ENCODE data around the gene TLN1.
A peak's percentile ranks its signal among the peaks of the same experiment; 100 is the strongest.

The TLN1 gene

GRCh38 chr9:35729700-35730485, 2.1 kb downstream of the TLN1 start:
- peaks cover 20% of the 10 kb centered on the region for H3K4me1 Mint-ChIP-seq (ENCODE audit: low read depth)
- no peak overlapping the region for H3K27ac Mint-ChIP-seq
- no peaks in the 10 kb centered on the region for H3K27me3 Mint-ChIP-seq
- no peak overlapping the region for H3K4me3 Mint-ChIP-seq
- DNase-seq, result no peak
- no peaks in the 10 kb centered on the region for H3K9me3 Mint-ChIP-seq
- H3K36me3 Mint-ChIP-seq (ENCODE audit: low read depth), result peaks cover 57% of the 10 kb centered on the region

- Mint-ChIP-seq H3K9me3 (no peaks in the 10 kb centered on the region), H3K36me3 (ENCODE audit: low read depth) (peaks cover 57% of the 10 kb centered on the region), H3K4me1 (ENCODE audit: low read depth) (peaks cover 15% of the 10 kb centered on the region), H3K4me3 (no peak overlapping the region), H3K27ac (no peak overlapping the region), H3K27me3 (no peaks in the 10 kb centered on the region)
- DNase-seq, result no peak
These were observed 2.9 kb downstream of the TLN1 start for GRCh38 chr9:35729101-35729500.

GRCh38 chr9:35728041-35728971, 3.7 kb downstream of the TLN1 start:
- Mint-ChIP-seq H3K4me1 (ENCODE audit: low read depth) (peaks cover 7% of the 10 kb centered on the region), H3K27ac (no peak overlapping the region), H3K27me3 (no peaks in the 10 kb centered on the region), H3K4me3 (no peak overlapping the region), H3K36me3 (ENCODE audit: low read depth) (peaks cover 63% of the 10 kb centered on the region), H3K9me3 (no peaks in the 10 kb centered on the region)
- DNase-seq, result peak; percentile 56

- H3K4me3 Mint-ChIP-seq, result no peak overlapping the region
- H3K27ac Mint-ChIP-seq, result no peak overlapping the region
- no peak for DNase-seq
- H3K27me3 Mint-ChIP-seq, result no peaks in the 10 kb centered on the region
- H3K4me1 Mint-ChIP-seq (ENCODE audit: low read depth), result peaks cover under 1% of the 10 kb centered on the region
- H3K36me3 Mint-ChIP-seq (ENCODE audit: low read depth), result peaks cover 63% of the 10 kb centered on the region
- H3K9me3 Mint-ChIP-seq, result no peaks in the 10 kb centered on the region
These were observed 4.3 kb downstream of the TLN1 start for GRCh38 chr9:35727676-35728040.

DNA sequence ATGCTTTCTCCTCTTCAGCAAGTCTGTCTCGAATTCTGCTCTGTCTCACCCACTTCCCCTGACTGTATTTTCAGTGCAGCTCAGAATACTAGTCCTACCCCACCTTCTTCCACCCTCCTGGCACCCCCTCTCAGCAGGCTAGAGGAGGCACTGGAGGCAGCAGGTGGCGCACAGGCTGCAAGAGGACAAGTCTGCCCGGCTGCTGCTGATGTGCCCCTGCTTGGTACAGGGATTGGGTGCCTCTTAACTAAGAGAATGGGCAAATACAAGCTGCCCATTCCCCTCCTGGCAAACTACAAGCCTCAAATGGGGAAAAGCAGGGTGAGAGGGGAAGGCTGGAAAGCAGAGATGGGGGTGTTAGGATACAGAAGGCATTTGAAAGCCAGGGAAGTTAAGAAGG, 5.1 kb downstream of the TLN1 start:
- Mint-ChIP-seq H3K4me3 (no peak overlapping the region), H3K4me1 (ENCODE audit: low read depth) (no peaks in the 10 kb centered on the region), H3K9me3 (no peaks in the 10 kb centered on the region), H3K27ac (no peak overlapping the region), H3K27me3 (no peaks in the 10 kb centered on the region), H3K36me3 (ENCODE audit: low read depth) (peaks cover 65% of the 10 kb centered on the region)
- DNase-seq, result peak; percentile 54

- no peaks in the 10 kb centered on the region for H3K4me1 Mint-ChIP-seq (ENCODE audit: low read depth)
- no peak overlapping the region for H3K4me3 Mint-ChIP-seq
- H3K36me3 Mint-ChIP-seq (ENCODE audit: low read depth), result peaks cover 70% of the 10 kb centered on the region
- H3K27me3 Mint-ChIP-seq, result no peaks in the 10 kb centered on the region
- H3K27ac Mint-ChIP-seq, result no peak overlapping the region
- DNase-seq, result no peak
- H3K9me3 Mint-ChIP-seq, result no peaks in the 10 kb centered on the region
These were observed 6.6 kb downstream of the TLN1 start for GRCh38 chr9:35725362-35725761.

GRCh38 chr9:35723908-35724307, 8.1 kb downstream of the TLN1 start:
- DNase-seq, result no peak
- no peak overlapping the region for H3K27ac Mint-ChIP-seq
- H3K9me3 Mint-ChIP-seq, result no peaks in the 10 kb centered on the region
- H3K27me3 Mint-ChIP-seq, result no peaks in the 10 kb centered on the region
- peaks cover 81% of the 10 kb centered on the region for H3K36me3 Mint-ChIP-seq (ENCODE audit: low read depth)
- no peak overlapping the region for H3K4me3 Mint-ChIP-seq
- H3K4me1 Mint-ChIP-seq (ENCODE audit: low read depth), result no peaks in the 10 kb centered on the region

- DNase-seq, result no peak
- no peaks in the 10 kb centered on the region for H3K9me3 Mint-ChIP-seq
- H3K4me1 Mint-ChIP-seq (ENCODE audit: low read depth), result no peaks in the 10 kb centered on the region
- H3K36me3 Mint-ChIP-seq (ENCODE audit: low read depth), result peaks cover 86% of the 10 kb centered on the region
- no peak overlapping the region for H3K4me3 Mint-ChIP-seq
- no peaks in the 10 kb centered on the region for H3K27me3 Mint-ChIP-seq
- H3K27ac Mint-ChIP-seq, result peak overlapping the region; percentile 57
These were observed 8.6 kb downstream of the TLN1 start for GRCh38 chr9:35723426-35723825.

- H3K36me3 Mint-ChIP-seq (ENCODE audit: low read depth), result peaks cover 100% of the 10 kb centered on the region
- no peaks in the 10 kb centered on the region for H3K4me1 Mint-ChIP-seq (ENCODE audit: low read depth)
- H3K4me3 Mint-ChIP-seq, result no peak overlapping the region
- DNase-seq, result no peak
- H3K9me3 Mint-ChIP-seq, result no peaks in the 10 kb centered on the region
- H3K27me3 Mint-ChIP-seq, result no peaks in the 10 kb centered on the region
- no peak overlapping the region for H3K27ac Mint-ChIP-seq
These were observed 12.4 kb downstream of the TLN1 start for GRCh38 chr9:35719546-35719945.

GRCh38 chr9:35718721-35719511, 13.1 kb downstream of the TLN1 start:
- DNase-seq, result peak; percentile 17
- H3K4me1 Mint-ChIP-seq (ENCODE audit: low read depth), result no peaks in the 10 kb centered on the region
- H3K4me3 Mint-ChIP-seq, result no peak overlapping the region
- peaks cover 100% of the 10 kb centered on the region for H3K36me3 Mint-ChIP-seq (ENCODE audit: low read depth)
- no peaks in the 10 kb centered on the region for H3K27me3 Mint-ChIP-seq
- no peak overlapping the region for H3K27ac Mint-ChIP-seq
- H3K9me3 Mint-ChIP-seq, result no peaks in the 10 kb centered on the region

- DNase-seq, result no peak
- Mint-ChIP-seq H3K36me3 (ENCODE audit: low read depth) (peaks cover 100% of the 10 kb centered on the region), H3K9me3 (no peaks in the 10 kb centered on the region), H3K27me3 (no peaks in the 10 kb centered on the region), H3K4me3 (no peak overlapping the region), H3K4me1 (ENCODE audit: low read depth) (peaks cover under 1% of the 10 kb centered on the region), H3K27ac (peak overlapping the region; percentile 16)
These were observed 14.7 kb downstream of the TLN1 start for GRCh38 chr9:35717132-35717870.

DNA sequence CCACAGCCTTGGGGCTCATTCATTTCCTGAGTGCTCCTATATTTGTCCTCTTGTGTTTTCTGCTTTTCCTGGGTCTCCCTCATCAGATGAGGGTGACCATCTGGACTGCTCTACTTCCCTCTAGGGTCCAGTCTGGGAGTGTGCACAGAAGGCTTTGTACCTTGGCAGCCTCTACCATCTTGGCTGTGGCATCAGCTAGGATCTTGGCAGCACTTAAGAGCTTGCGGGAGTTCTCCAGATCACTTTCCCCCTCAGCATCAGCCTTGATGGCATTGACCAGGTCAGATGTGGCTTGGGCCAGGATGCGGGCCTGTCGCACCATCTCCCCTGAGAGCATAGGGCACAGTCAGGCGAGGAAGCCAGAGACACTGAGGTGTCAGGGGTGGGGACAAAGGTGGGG, 15.8 kb downstream of the TLN1 start:
- Mint-ChIP-seq H3K27ac (peak overlapping the region; percentile 70), H3K9me3 (no peaks in the 10 kb centered on the region), H3K27me3 (no peaks in the 10 kb centered on the region), H3K4me1 (ENCODE audit: low read depth) (peaks cover 7% of the 10 kb centered on the region), H3K36me3 (ENCODE audit: low read depth) (peaks cover 100% of the 10 kb centered on the region), H3K4me3 (no peak overlapping the region)
- DNase-seq, result no peak

DNA sequence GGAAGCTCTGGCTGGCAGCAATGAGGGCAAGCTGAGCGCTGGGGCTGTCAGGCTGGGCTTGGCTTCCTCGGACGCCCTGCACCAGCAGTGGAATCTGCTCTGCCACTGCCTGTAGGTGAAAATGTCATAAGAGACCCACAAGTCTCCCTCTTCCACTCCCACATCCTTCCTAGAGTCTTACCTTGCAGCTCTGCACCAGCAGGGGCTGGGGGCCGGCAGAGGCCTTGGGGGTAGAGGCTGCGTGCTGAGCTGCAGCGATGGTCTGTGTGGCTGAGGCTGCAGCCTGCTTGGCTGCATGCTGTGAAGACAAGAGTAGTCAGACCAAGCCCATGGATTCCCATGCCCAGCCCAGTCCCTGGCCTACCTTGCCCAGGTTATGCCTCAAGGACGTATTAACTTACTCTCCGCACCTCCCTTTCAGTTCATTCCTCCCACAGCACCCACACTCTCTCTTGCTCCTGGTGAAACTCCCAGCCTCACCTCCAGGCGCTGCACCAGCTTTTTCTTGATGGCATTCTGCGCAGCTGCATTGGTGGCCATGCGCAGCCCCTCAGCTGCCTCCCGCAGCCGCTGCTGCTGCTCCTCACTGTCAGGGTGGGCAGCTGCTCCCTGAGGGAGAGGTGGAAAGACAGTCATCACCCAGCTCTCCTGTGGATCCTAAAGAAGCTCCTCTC, 17.3 kb downstream of the TLN1 start:
- no peaks in the 10 kb centered on the region for H3K27me3 Mint-ChIP-seq
- peak overlapping the region; percentile 42 for H3K27ac Mint-ChIP-seq
- peaks cover 7% of the 10 kb centered on the region for H3K4me1 Mint-ChIP-seq (ENCODE audit: low read depth)
- H3K9me3 Mint-ChIP-seq, result no peaks in the 10 kb centered on the region
- H3K4me3 Mint-ChIP-seq, result no peak overlapping the region
- peaks cover 96% of the 10 kb centered on the region for H3K36me3 Mint-ChIP-seq (ENCODE audit: low read depth)
- no peak for DNase-seq

Data from activated T-cell treated with anti-CD3 and anti-CD28 coated beads, Interleukin-2, amount 50 U/mL, for 24 hours (primary cell).